GM21381 (cell line): ENCODE measurements around the gene GMPPA.

Source experiments
- ATAC-seq: cut with Tn5 transposase; IDR thresholded peaks from one replicate; pipeline ENCODE4 v1.9.1; 2021; ENCODE audit warnings: mild to moderate bottlenecking, moderate library complexity; ENCODE audit not compliant: unreplicated experiment

GMPPA gene

DNA sequence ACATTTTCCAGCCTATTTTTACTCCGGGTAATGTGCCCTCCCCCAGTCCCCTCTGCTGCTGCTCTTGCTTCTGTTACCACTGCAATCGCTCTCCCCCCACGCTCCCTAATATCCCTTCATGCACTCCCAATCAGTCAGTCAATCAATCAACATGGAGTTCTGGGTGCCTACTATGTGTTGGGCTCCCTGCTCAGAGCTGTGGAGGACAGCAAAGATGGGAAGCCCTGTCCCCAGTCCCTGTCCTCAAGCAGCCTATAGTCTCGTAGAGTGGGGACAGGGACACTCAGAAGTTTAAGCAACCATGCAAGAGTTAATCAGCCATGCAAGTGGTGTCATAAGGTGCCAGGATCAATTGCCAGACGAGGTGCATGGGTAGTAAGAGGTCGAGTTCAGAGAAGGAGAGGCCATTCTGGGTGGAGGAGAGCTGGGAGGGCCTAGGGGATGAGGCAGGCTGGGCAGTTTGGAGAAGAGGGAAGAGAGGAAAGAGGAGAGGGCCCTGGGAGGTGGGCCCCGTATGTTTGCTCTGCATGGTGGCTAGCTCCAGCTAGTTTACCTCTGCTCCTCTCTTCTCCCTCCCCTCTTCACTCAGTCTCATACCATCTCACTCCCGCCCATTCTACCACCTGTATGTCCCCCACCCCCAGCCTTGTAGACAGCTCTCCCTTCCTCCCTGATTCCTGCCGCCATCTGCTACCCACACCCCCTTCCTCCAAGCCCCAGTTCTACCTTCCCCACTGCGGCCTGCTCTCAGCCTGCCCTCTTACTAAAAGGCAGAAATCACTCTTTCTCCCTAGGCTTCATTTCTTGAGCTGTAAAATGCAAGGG, 19.5 kb downstream of the GMPPA start:
- no peak for ATAC-seq

- no peak for ATAC-seq
Observed at GRCh38 chr2:219519526-219519916, 20.8 kb downstream of the GMPPA start.

DNA sequence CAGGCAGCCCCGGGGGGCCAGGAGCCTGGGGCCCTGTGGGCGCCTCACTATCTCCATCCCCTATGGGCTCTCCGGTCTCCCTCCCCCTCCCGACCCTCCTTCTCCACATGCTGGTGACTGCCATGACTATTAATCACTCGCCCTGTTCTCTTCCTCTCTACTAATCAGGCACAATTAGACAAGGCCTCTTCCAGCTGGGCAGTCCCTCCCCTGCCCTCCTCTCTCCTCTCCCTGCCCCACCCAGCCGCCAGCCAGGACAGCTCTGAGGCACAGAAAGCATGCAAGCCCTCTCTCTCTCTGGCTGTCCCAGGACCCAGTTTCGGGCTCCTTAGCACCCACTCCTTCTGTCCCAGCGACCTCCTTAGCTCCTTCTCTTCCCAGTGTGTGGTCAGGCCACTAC, 21.4 kb downstream of the GMPPA start:
- ATAC-seq: no peak

- no peak for ATAC-seq
Observed at GRCh38 chr2:219521066-219521880, 22.6 kb downstream of the GMPPA start.

DNA sequence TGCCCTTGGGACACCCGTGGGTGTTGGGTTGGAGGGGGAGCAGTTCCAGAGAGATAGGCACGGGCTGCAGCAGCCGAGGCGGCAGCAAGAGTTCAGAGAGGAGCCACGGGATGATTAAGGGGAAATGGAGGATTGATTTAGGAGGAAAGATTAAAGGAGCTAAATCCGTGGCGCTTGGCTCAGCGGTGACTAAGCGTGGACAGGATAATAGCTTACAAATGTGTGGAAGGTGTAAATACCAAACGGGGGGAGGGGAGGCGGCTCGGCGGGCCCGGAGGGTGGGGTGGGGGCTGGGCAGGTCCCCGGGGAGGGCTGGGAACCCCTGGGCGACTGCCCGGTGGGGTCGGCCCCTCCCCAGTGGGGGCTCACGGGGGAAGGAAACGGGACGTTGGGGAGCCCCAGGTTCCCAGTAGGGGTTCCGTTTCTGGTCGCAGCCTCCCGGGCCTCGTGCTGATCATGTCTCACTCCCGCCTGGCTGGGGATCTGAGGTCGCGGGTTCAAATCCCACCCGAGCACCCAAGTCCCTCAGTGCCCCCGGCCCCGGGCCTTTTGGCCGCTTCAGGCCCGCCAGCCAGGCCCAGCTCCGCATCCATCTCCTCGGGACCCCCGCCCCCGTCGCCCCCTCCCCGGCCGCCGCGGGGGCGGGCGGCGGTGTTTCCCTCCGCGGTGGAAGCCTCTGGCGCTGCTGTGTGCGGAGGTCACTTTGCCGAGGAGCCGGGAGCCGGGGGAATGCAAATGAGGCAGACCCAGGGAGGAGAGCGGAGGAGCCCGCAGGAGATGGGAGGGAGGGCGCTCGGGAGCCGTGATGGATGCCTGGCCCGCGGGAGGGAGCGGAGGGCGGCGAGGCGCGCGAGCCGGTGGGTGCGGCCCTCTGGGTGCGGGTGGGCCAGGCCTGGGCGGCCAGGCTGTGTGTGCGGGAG, 23.7 kb downstream of the GMPPA start:
- no peak for ATAC-seq

- ATAC-seq: no peak
Observed at GRCh38 chr2:219523031-219523671, 24.5 kb downstream of the GMPPA start.

GRCh38 chr2:219524817-219525216, 26.1 kb downstream of the GMPPA start:
- ATAC-seq: no peak

DNA sequence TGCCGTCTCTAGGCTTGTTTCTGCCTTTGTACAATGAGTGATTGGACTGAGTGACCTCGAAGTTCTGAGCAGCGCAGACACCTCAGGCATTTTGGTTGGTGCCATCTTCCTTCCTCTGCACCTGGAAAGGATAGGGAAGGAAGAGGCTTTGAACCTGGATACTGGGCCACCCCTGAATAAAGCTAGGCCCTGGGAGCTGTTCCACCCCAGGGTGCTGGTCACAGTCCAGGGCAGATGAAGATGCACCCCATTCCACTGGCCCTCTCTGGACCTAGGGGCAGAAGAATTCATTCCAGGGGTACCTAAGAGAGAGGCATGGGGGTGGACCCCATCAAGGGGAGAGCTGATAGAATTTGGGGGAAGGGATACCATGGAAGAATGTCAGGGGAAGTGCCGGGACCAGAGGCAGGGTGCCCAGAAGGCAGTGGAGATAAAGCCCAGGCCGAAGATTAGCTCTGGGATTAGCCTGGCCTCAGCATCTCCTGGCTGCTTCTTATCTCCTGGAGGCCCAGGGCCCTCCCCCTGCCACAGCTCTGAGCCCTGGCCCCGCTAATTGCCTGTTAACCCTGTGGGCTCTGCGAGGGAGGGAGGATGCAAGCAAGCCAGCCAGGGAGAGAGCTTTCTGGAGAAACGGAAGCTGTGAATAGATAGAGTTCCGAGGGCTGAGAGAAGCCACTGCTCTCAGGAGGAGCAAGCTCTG, 27.0 kb downstream of the GMPPA start:
- ATAC-seq: no peak

DNA sequence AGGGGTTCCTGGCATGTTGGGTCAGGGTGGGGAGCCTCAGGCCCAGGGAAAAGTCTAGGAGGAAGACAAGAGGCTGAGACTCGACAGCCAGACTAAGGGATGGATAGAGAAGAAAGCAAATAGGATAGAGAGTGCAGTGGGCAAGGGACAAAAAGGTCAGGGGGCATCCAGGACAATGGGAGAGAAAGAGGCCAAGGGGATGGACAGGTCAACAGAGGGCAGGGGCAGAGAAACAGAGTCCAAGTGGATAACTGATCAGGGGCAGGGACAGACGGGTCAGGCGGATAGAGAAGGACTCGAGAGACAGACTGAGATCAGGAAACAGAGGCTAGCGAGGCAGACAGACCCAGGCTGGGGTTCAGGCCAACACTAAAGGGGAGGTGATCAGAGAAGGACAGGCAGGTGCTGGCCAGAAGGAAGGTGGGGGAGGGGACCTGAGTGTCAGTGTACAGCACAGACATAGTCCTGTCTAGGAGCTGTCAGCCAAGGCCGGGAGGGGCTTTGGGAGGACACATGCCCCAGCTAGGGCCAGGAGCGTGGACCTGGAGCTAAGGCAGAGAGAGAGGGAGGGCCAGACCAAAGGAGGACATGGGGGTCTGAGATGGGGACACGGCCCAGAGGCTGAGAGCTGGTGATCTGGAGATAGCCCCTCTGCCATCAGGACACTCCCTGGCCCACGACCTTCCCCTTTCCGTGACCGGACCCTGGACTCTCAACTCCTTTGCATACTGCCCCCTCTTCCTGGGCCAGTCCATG, 27.8 kb downstream of the GMPPA start:
- no peak for ATAC-seq

DNA sequence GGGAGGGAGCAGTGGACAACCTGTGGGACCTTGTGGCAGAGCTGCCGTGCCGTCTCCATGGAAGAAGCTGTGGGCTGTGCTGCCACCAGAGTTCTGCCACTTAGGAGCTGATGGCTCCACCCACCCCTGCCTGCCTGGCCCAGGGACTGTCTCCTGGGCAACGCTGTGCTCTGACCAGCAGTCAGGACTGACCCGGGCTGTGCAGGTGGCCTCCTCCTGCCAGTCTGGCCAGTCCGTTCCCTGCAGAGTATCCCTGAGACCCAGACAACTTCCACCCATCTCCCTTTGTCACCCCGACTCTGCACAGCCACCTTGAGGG, 28.3 kb downstream of the GMPPA start:
- no peak for ATAC-seq

GRCh38 chr2:219527472-219527871, 28.8 kb downstream of the GMPPA start:
- ATAC-seq: no peak

- peak; percentile 92 for ATAC-seq
Observed at GRCh38 chr2:219530048-219530963, 31.6 kb downstream of the GMPPA start.

DNA sequence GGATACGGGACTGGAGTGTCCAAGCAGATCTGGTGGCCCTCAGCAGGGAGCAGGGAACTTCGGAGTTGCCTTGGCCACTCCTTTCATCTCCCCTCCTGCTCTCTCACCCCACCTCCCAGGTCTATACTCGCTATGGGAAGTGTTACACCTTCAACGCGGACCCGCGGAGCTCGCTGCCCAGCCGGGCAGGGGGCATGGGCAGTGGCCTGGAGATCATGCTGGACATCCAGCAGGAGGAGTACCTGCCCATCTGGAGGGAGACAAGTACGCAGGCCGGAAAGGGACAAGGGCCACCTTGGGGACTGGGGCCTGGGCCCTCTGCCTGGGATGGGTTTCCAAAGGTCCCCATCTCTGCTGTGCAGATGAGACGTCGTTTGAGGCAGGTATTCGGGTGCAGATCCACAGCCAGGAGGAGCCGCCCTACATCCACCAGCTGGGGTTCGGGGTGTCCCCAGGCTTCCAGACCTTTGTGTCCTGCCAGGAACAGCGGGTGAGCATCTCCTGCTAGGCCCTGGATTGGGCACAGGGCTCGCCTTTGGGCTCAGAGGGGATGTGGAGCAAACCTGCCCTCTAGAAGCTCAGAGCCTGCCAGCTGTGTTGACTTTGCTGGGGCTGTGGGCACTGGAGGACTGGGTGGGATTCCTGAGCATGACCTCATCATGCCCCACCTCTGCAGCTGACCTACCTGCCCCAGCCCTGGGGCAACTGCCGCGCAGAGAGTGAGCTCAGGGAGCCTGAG, 33.1 kb downstream of the GMPPA start:
- no peak for ATAC-seq

DNA sequence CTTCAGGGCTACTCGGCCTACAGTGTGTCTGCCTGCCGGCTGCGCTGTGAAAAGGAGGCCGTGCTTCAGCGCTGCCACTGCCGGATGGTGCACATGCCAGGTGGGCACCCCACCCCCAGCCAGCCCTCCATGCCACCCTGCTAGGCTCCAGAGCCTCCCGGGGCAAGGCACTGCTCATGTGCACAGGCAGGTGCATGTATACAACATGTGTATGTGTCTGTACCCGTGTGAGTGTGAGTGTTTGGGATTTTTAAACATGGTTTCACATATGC, 33.6 kb downstream of the GMPPA start:
- ATAC-seq: no peak

DNA sequence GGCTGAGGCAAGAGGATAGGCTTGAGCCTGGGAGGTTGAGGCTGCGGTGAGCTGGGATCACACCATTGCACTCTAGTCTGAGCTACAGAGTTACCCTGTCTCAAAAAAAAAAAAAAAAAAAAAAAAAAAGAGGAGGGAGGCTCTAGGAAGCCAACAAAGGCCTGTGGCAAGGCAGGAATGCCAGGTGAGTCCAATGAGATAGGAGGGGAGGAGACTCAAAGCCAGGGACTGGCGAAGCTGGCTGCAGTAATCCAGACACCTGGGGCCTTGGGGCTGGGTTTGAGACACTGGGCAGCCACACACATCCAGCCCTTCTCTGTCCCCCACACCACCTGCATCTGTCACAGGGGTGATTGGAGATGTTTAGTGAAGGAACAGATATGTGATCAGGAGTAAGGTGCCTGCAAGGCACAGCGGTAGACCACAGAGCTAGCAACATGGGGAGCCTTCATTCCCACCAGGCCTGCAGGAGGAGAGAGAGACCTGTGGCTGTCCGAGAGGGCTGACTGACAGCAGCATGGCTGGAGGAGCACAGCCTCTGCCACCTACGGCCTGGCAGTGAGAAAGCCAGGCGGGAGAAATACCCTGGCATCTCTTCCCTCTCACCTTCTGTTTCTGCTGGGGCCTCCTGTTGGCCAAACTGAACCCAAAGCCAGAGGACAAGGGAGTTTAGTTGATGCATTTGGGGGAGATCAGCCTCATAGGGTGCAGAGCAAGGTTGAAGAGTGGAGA, 35.4 kb downstream of the GMPPA start:
- no peak for ATAC-seq

GRCh38 chr2:219536425-219536824, 37.7 kb downstream of the GMPPA start:
- no peak for ATAC-seq

- no peak for ATAC-seq
Observed at GRCh38 chr2:219536967-219537366, 38.3 kb downstream of the GMPPA start.
